SH-SY5Y (cell line): Measurements from ENCODE around the gene REXO1.

Experiments
- GATA2 ChIP-seq: IDR thresholded peaks from 2 replicates; pipeline ENCODE4 v1.6.1; 2011; ENCODE audit warnings: mild to moderate bottlenecking, low read depth, low read length
- GATA3 ChIP-seq: IDR thresholded peaks from 2 replicates; pipeline ENCODE4 v1.6.1; 2011; ENCODE audit warnings: low read depth, mild to moderate bottlenecking, low read length, moderate library complexity

DNA sequence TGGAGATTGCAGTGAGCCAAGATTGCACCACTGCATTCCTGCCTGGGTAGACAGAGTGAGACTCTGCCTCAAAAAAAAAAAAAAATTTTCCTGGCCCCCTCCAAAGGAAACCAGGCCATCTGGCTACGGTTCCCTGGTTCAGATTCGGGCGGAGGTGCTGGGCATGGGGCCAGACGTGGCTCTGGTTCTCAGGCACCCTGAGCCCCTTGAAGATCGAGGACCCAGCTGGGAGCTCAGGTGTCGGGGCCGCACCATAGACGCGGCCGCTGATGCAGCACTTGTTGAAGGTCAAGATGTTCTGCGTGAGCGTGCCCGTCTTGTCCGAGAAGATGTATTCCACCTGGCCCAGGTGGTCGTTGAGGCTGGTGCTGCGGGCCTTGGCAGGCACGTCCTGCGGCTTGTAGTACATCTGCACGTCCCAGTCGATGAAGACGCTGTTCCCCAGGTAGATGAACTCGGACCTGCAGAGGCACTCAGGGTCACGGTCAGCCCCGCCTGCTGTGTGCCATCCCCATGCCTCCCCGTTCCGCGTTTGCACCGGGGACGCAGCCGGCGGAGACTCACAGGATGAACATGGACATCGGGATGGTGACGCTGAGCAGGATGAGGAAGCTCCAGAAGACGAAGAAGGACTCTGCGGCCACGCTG is 48.5 kb downstream of the REXO1 start:
- TF ChIP-seq GATA3 (no peak), GATA2 (no peak)
